Spleen (tissue), 11 donors: Measurements from ENCODE around the gene TUBD1. TPM values are rescaled to one million over a fixed set of nuclear protein-coding genes. Genes with fewer than 3 reads are reported as not detected.
"Not testable (repeated sequence)": the region's sequence is repeated elsewhere in the genome, so short reads cannot be mapped to it uniquely, and the experiment has no call there.

Experiments used
- DNase-seq: peaks from one replicate; pipeline ENCODE4 v3.0.0-alpha.2; 2020
- H3K27ac ChIP-seq, 8 donors: fragments of 200-600 bp; sonication (generic) in 7 of 8; 1 replicate in 4 of 8; 2 replicates in 4 of 8; pipeline versions ENCODE4 v1.5.0 to v1.8.0; 2016 to 2021; ENCODE audit warnings: inconsistent platforms in 4 of 8, mild to moderate bottlenecking in 4 of 8, moderate library complexity in 1 of 8
- H3K27me3 ChIP-seq, 7 donors: fragments of 200-600 bp; sonication (generic) in 6 of 7; replicated peaks in 1 of 7; 1 replicate in 4 of 7; 2 replicates in 3 of 7; pipeline versions ENCODE4 v1.5.0 to v1.8.0; 2016 to 2021; ENCODE audit warnings: inconsistent platforms in 3 of 7, mild to moderate bottlenecking in 1 of 7
- H3K36me3 ChIP-seq, 6 donors: fragments of 200-600 bp; sonication (generic) in 5 of 6; 1 replicate in 4 of 6; 2 replicates in 2 of 6; pipeline versions ENCODE4 v1.5.0 to v1.8.0; 2016 to 2021; ENCODE audit warnings: inconsistent platforms in 2 of 6
- H3K4me1 ChIP-seq, 6 donors: fragments of 200-600 bp; sonication (generic) in 5 of 6; 1 replicate in 3 of 6; 2 replicates in 3 of 6; pipeline versions ENCODE4 v1.5.0 to v1.8.0; 2016 to 2021; ENCODE audit warnings: inconsistent platforms in 3 of 6
- H3K4me3 ChIP-seq, 8 donors: fragments of 200-600 bp; sonication (generic) in 7 of 8; 1 replicate in 4 of 8; 2 replicates in 4 of 8; pipeline versions ENCODE4 v1.5.0 to v1.8.0; 2016 to 2021; ENCODE audit warnings: inconsistent platforms in 4 of 8, mild to moderate bottlenecking in 4 of 8, moderate library complexity in 2 of 8
- H3K9me3 ChIP-seq, 8 donors: fragments of 200-600 bp; sonication (generic) in 7 of 8; 1 replicate in 4 of 8; 2 replicates in 4 of 8; pipeline versions ENCODE4 v1.5.0 to v1.8.0; 2016 to 2021; ENCODE audit warnings: inconsistent platforms in 4 of 8
- POLR2A ChIP-seq, 3 donors: fragments of 450-650 bp; IDR thresholded peaks; one replicate each; pipeline ENCODE4 v1.5.1; 2017; ENCODE audit warnings: antibody characterized with exemption in 3 of 3, mild to moderate bottlenecking in 1 of 3
- POLR2AphosphoS5 ChIP-seq, 3 donors: sonication (generic); formaldehyde crosslinking; IDR thresholded peaks; one replicate each; pipeline ENCODE4 v1.5.1; 2017; ENCODE audit warnings: antibody characterized with exemption in 3 of 3
- WGBS, 5 donors: extraction: QIAGEN DNeasy Blood & Tissue Kit in 3 of 5; methylation state at CpG; one replicate each; pipeline versions ENCODE4 v1.1.5 to v1.1.7; 2013 to 2018; 5-methylcytosine and 5-hydroxymethylcytosine counted together
- intact Hi-C: fragments of 100-400 bp; cut with DNase I; formaldehyde crosslinking; loops from one replicate; pipeline ENCODE4 v1.15.0; 2023; ENCODE audit warnings: low total_unique reads
- polyA plus RNA-seq, 3 donors: library from polyadenylated mRNA; stranded (reverse); fragments of 200-250 nt; gene quantifications; one replicate each; pipeline ENCODE4 v1.2.1, GENCODE V29; 2013
- total RNA-seq, 7 donors: library from RNA; depleted of rRNA in 3 of 7; stranded (reverse); fragments of >200 nt in 3 of 7; fragmentation: NEBNext Ultra II Directional in 4 of 7; extraction: Animal tissue kit (Norgen Biotek cat#: 25700) in 4 of 7; gene quantifications; one replicate each; pipeline versions ENCODE4 v1.1.0 to v1.2.1, GENCODE V29; 2016 to 2021
- TF ChIP-seq, protein P1 (sequence below), 11 experiments: fragments of 200-600 bp in 7 of 11; fragments of 450-650 bp in 4 of 11; sonication (generic) in 4 of 11; IDR thresholded peaks in 8 of 11; conservative IDR thresholded peaks in 3 of 11; 1 replicate in 7 of 11; 2 replicates in 4 of 11; pipeline versions ENCODE4 v1.4.0 to v1.8.0; 2016 to 2021; ENCODE audit warnings: antibody characterized with exemption in 11 of 11, inconsistent platforms in 4 of 11, mild to moderate bottlenecking in 1 of 11
- donor health status: healthy with polysubstance abuse.
- donor health status: DM: no; HTN: no; CAD: no; lungs with moderate emphysema.
- donor health status: DM: no; HTN: no; CAD: no.
- donor health status: Bipolar disorder and iron deficiency.
- donor health status: healthy.
- donor health status: DM: no; HTN: no; CAD: no.
- donor health status: DM: yes; HTN: yes; CAD: no.

TUBD1 gene
- total and polyA plus RNA-seq, 10 donors, result 6.0 to 25.4 (median 10.4) TPM

DNA sequence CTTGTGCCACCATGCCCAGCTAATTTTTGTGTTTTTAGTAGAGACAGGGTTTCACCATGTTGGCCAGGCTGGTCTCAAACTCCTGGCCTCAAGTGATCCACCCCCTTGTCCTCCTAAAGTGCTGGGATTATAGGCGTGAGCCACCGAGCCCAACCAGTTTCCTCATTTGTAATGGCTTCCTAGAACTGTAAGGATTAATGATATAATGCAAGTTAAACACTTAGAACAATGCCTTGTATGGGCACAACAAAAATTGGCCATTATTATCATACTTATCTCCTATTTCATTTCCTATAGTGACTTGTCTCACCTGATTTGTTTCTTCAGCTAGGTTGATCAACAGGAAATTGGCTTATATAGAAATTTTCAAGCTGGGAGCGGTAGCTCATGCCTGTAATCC is 14.1 kb downstream of the TUBD1 start:
- Histone ChIP-seq H3K4me3 (no peak overlapping the region), H3K36me3 (peaks cover 0 to 100% (median 68%) of the 10 kb centered on the region in 6 donors), H3K9me3 (no peaks in the 10 kb centered on the region), H3K4me1 (peaks cover 0 to 8% (median 0%) of the 10 kb centered on the region in 6 donors), H3K27me3 (no peaks in the 10 kb centered on the region), H3K27ac (no peak overlapping the region)
- TF ChIP-seq POLR2AphosphoS5 (IDR thresholded peaks at IDR 0.05) (no peak), POLR2A (IDR thresholded peaks at IDR 0.05) (no peak)
- TF ChIP-seq, protein P1, sequence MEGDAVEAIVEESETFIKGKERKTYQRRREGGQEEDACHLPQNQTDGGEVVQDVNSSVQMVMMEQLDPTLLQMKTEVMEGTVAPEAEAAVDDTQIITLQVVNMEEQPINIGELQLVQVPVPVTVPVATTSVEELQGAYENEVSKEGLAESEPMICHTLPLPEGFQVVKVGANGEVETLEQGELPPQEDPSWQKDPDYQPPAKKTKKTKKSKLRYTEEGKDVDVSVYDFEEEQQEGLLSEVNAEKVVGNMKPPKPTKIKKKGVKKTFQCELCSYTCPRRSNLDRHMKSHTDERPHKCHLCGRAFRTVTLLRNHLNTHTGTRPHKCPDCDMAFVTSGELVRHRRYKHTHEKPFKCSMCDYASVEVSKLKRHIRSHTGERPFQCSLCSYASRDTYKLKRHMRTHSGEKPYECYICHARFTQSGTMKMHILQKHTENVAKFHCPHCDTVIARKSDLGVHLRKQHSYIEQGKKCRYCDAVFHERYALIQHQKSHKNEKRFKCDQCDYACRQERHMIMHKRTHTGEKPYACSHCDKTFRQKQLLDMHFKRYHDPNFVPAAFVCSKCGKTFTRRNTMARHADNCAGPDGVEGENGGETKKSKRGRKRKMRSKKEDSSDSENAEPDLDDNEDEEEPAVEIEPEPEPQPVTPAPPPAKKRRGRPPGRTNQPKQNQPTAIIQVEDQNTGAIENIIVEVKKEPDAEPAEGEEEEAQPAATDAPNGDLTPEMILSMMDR (IDR thresholded peaks at IDR 0.05 in 8 of 11, conservative IDR thresholded peaks at IDR 0.05 in 3 of 11), result no peak
- 75 to 92% (median 90%) methylated on average over 3 of the region's 3 CpGs for WGBS, 5 donors
- intact Hi-C loops, result no loop called here
- no peak for DNase-seq

DNA sequence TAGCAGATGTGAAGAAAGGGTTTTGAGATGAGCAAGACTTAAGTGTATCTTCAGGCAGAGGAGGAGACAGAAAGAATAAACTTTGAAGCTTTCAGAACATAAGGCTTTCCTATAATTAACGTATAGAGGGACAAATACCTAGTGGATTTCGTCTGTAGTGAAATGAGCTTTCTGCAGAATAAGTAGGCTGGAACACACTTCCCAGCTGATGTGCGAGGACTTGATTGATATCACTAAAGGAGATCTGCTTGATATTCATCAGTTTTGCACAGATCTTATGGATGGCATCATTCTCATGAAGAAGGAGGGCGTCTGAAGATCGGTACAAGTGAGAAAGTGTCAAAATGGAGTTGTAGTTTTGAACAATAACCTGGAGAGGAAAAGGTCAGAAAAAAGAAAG is 14.8 kb downstream of the TUBD1 start:
- no peak overlapping the region for H3K27ac ChIP-seq
- H3K9me3 ChIP-seq, result no peaks in the 10 kb centered on the region
- WGBS, 5 donors, result 83 to 93% (median 92%) methylated on average over 5 of the region's 5 CpGs
- TF ChIP-seq POLR2AphosphoS5 (IDR thresholded peaks at IDR 0.05), result no peak
- TF ChIP-seq, protein P1 (IDR thresholded peaks at IDR 0.05 in 8 of 11, conservative IDR thresholded peaks at IDR 0.05 in 3 of 11), result no peak
- no peak for TF ChIP-seq POLR2A (IDR thresholded peaks at IDR 0.05)
- peaks cover 0 to 8% (median 0%) of the 10 kb centered on the region in 6 donors for H3K4me1 ChIP-seq
- DNase-seq, result no peak
- intact Hi-C loops, result no loop called here
- no peak overlapping the region for H3K4me3 ChIP-seq
- H3K27me3 ChIP-seq, result no peaks in the 10 kb centered on the region
- peaks cover 0 to 100% (median 63%) of the 10 kb centered on the region in 6 donors for H3K36me3 ChIP-seq

DNA sequence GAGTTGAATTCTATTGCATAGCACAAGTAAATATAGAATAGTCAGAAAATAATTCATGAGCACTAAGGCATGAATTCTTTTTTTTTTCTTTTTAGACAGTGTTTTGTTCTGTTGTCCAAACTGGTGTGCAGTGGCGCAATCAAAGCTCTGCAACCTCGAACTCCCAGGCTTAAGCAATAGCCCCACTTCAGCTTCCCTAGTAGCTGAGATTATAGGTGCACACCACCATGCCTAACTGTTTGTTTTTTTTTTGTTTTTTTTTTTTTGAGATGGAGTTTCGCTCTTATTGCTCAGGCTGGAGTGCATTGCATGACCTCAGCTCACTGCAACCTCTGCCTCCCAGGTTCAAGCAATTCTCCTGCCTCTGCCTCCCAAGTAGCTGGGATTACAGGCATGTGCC is 16.6 kb downstream of the TUBD1 start:
- H3K27me3 ChIP-seq, result no peaks in the 10 kb centered on the region
- intact Hi-C loops, result no loop called here
- TF ChIP-seq POLR2A (IDR thresholded peaks at IDR 0.05) (no peak), POLR2AphosphoS5 (IDR thresholded peaks at IDR 0.05) (no peak)
- TF ChIP-seq, protein P1 (IDR thresholded peaks at IDR 0.05 in 8 of 11, conservative IDR thresholded peaks at IDR 0.05 in 3 of 11), result no peak
- H3K4me3 ChIP-seq, result no peak overlapping the region
- no peak for DNase-seq
- H3K36me3 ChIP-seq, result peaks cover 0 to 100% (median 54%) of the 10 kb centered on the region in 6 donors
- WGBS, 5 donors, result 64 to 91% (median 80%) methylated on average over 3 of the region's 3 CpGs
- H3K4me1 ChIP-seq, result peaks cover 0 to 8% (median 0%) of the 10 kb centered on the region in 6 donors
- no peaks in the 10 kb centered on the region for H3K9me3 ChIP-seq
- peak overlapping the region in 2 of 8 donors; percentile 4 to 64 for H3K27ac ChIP-seq

DNA sequence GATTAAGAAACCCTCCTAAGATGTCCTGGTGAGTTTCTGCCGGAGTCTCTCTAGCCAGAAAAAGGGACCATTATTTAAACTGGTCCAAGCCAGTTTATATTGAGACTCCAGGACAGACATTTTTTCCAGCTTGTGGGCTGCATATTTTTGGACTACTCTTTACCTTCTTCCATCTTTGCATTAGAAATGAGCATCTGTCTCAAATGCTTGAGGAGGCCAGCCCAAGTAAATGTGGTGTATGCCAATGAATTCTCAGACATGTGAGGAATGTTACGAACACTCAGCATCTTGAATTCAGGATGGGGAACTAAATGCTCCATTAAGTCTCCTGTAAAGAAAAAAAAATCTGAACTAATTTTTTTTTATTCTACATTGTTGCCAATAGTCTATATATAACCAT is 18.4 kb downstream of the TUBD1 start:
- peaks cover 0 to 88% (median 40%) of the 10 kb centered on the region in 6 donors for H3K36me3 ChIP-seq
- H3K4me1 ChIP-seq, result peaks cover 0 to 8% (median 0%) of the 10 kb centered on the region in 6 donors
- intact Hi-C loops, result no loop called here
- H3K27me3 ChIP-seq, result no peaks in the 10 kb centered on the region
- DNase-seq, result no peak
- no peak overlapping the region for H3K27ac ChIP-seq
- H3K9me3 ChIP-seq, result no peaks in the 10 kb centered on the region
- no peak for TF ChIP-seq POLR2A (IDR thresholded peaks at IDR 0.05)
- TF ChIP-seq POLR2AphosphoS5 (IDR thresholded peaks at IDR 0.05), result no peak
- TF ChIP-seq, protein P1 (IDR thresholded peaks at IDR 0.05 in 8 of 11, conservative IDR thresholded peaks at IDR 0.05 in 3 of 11), result no peak
- no peak overlapping the region for H3K4me3 ChIP-seq
- WGBS, 5 donors, result 91 to 99% (median 96%) methylated on average over 2 of the region's 2 CpGs

DNA sequence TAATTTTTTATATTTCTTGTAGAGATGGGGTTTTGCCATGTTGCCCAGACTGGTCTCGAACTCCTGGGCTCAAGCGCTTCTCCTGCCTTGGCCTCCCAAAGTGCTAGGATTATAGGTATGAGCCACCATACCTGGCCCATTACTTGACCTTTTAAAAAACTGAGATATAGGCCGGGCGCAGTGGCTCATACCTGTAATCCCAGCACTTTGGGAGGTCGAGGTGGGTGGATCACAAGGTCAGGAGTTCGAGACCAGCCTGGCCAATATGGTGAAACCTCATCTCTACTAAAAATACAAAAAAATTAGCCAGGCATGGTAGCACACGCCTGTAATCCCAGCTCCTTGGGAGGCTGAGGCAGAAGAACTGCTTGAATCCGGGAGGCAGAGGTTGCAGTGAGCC is 19.3 kb downstream of the TUBD1 start:
- H3K27me3 ChIP-seq, H3K9me3 ChIP-seq, H3K4me3 ChIP-seq, H3K4me1 ChIP-seq, H3K27ac ChIP-seq, intact Hi-C loops, DNase-seq: not testable (repeated sequence)
- peaks cover 0 to 78% (median 34%) of the 10 kb centered on the region in 6 donors for H3K36me3 ChIP-seq
- 95 to 100% (median 96%) methylated on average over 8 of the region's 8 CpGs for WGBS, 5 donors
